Kidney epithelial cell (primary cell): ENCODE data around the gene BTNL8. TPM values are rescaled to one million over a fixed set of nuclear protein-coding genes. Genes with fewer than 3 reads are reported as not detected.

Source experiments
- DNase-seq: peaks from one replicate; pipeline ENCODE4 v3.0.0-alpha.2; 2010; ENCODE audit warnings: low read depth
- H3K27me3 ChIP-seq: 2 replicates; pipeline ENCODE4 v1.6.0; 2011; ENCODE audit warnings: low read length; ENCODE audit not compliant: control insufficient read depth, insufficient read depth
- H3K36me3 ChIP-seq: 2 replicates; pipeline ENCODE4 v1.5.1; 2011; ENCODE audit warnings: low read length; ENCODE audit not compliant: control insufficient read depth, insufficient read depth
- H3K4me3 ChIP-seq: 2 replicates; pipeline ENCODE4 v1.5.1; 2011; ENCODE audit warnings: low read depth, mild to moderate bottlenecking, control low read depth, low read length
- CTCF ChIP-seq: IDR thresholded peaks from 2 replicates; pipeline ENCODE4 v1.5.1; 2011; ENCODE audit warnings: mild to moderate bottlenecking, moderate library complexity, low read length, control low read depth, inconsistent platforms; ENCODE audit not compliant: insufficient read depth, poor library complexity, severe bottlenecking
- total RNA-seq: library from RNA; depleted of rRNA; stranded (reverse); fragments of >200 nt; gene quantifications from 2 replicates; pipeline ENCODE4 v1.2.3, GENCODE V29; 2015

BTNL8 gene
- total RNA-seq, 1 donor from 2014 or later: not detected

DNA sequence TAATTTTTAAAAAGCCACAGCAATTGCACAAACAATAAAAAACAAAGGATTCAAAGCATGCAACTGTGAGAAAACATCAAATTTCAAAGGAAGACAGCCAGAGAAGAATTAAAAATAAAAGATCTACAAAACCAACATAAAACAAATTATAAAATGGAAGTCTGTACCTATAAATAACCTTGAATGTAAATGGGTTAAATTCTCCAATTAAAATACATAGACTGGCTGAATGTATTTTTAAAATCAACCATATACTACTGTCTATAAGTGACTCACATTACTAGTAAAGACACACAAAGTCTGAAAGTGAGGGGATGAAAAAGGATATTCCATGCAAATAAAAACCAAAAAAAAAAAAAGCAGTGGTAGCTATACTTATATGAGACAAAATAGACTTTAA lies 33.7 kb downstream of the BTNL8 start:
- Histone ChIP-seq H3K27me3 (no peaks in the 10 kb centered on the region), H3K4me3 (no peak overlapping the region), H3K36me3 (no peaks in the 10 kb centered on the region)
- no peak for DNase-seq
- TF ChIP-seq CTCF: no peak

DNA sequence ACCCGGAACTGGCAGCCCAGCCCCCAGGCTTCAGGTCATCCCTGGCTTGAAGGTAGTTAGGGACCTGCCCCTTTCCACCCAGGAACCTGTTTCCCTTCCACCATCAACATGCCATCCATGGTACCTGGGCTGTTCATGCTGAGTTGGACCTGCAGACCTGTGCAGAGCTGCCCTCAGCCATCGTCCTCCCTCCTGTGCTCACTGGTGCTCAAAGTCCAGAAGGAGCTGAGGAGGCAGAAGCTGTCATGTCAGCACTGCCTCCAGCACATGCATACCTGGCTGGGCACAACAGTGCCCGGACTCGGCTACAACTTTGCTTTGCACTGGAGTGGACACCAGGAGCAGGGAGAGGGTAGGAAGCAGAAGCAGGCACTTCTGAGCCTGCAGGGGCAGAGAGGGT lies 36.2 kb downstream of the BTNL8 start:
- H3K36me3 ChIP-seq: no peaks in the 10 kb centered on the region
- no peak for DNase-seq
- H3K27me3 ChIP-seq: no peaks in the 10 kb centered on the region
- H3K4me3 ChIP-seq: no peak overlapping the region
- no peak for TF ChIP-seq CTCF

- H3K4me3 ChIP-seq: no peak overlapping the region
- no peak for TF ChIP-seq CTCF
- H3K36me3 ChIP-seq: no peaks in the 10 kb centered on the region
- DNase-seq: no peak
- H3K27me3 ChIP-seq: no peaks in the 10 kb centered on the region
Observed at GRCh38 chr5:180938294-180938693, 39.3 kb downstream of the BTNL8 start.

DNA sequence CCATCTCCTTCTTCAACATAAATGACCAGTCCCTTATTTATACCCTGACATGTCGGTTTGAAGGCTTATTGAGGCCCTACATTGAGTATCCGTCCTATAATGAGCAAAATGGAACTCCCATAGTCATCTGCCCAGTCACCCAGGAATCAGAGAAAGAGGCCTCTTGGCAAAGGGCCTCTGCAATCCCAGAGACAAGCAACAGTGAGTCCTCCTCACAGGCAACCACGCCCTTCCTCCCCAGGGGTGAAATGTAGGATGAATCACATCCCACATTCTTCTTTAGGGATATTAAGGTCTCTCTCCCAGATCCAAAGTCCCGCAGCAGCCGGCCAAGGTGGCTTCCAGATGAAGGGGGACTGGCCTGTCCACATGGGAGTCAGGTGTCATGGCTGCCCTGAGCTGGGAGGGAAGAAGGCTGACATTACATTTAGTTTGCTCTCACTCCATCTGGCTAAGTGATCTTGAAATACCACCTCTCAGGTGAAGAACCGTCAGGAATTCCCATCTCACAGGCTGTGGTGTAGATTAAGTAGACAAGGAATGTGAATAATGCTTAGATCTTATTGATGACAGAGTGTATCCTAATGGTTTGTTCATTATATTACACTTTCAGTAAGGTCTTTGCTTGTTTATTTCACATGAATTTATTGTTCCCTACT lies 51.5 kb downstream of the BTNL8 start:
- Histone ChIP-seq H3K27me3 (no peaks in the 10 kb centered on the region), H3K36me3 (no peaks in the 10 kb centered on the region), H3K4me3 (no peak overlapping the region)
- DNase-seq: no peak
- no peak for TF ChIP-seq CTCF

DNA sequence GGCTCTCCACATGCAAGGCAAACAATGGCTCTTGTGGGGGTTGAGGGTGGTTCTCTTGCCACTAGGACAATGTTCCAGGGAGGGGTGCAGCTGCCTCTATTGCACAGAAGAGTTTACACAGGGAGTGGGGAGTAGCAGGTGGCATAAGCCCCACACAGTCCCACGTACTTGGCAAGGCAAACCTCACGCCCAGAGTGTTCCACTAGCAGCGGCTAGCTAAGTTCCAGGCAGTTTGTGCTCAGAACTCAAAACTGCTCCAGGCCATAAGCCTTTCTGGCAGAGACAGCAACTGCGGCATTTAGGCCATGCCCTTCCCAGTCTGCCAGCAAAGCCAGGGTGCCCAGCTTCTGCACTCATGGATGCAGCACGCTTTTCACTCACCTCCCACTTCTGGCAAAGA lies 60.7 kb downstream of the BTNL8 start:
- no peak for TF ChIP-seq CTCF
- H3K4me3 ChIP-seq: no peak overlapping the region
- no peaks in the 10 kb centered on the region for H3K27me3 ChIP-seq
- H3K36me3 ChIP-seq: no peaks in the 10 kb centered on the region
- no peak for DNase-seq

GRCh38 chr5:180960209-180960608 lies 61.2 kb downstream of the BTNL8 start:
- no peaks in the 10 kb centered on the region for H3K36me3 ChIP-seq
- DNase-seq: no peak
- no peak overlapping the region for H3K4me3 ChIP-seq
- no peaks in the 10 kb centered on the region for H3K27me3 ChIP-seq
- no peak for TF ChIP-seq CTCF
